Fibroblast of skin of right quadriceps (primary cell): ENCODE data around the gene LDLRAD4.
"Not testable (repeated sequence)": the region's sequence is repeated elsewhere in the genome, so short reads cannot be mapped to it uniquely, and the experiment has no call there.

Experiments
- DNase-seq: peaks from one replicate; pipeline ENCODE4 v3.0.0-alpha.2; 2013

LDLRAD4 gene

DNA sequence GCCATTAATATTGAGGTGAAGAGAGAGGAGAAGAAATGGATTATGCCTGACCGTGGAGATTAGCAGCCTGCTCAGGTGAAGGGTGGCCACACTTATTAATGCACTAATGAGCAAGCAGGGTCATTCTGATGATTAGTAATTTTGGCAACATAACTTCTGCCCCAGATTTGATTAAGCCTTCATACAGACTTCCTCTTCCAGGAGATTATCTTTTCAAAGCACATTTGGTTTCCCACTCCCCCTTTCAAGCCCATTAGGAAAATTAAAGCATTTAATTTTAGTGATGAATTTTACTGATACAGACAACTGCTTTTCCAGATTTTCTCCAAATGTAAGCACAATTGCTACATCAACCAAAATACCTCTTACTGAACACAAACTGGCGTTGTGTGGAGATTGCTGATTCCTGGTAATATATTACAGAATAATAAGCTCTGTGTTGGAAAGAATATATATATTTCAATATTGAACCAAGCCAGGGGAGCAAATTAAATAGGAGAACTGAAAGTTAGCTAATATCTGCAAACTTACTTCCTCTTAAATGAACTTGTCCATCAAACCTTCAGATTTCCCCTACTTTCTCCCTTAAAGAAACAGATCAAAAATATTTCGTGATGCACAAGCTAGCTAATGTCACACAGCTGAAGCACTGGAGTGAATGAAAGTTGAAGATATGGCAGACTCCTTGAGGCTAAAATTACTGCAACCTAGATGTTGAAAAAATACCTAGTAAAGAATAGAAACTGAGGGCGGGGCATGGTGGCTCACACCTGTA, 367.0 kb downstream of the LDLRAD4 start:
- DNase-seq, result no peak

DNA sequence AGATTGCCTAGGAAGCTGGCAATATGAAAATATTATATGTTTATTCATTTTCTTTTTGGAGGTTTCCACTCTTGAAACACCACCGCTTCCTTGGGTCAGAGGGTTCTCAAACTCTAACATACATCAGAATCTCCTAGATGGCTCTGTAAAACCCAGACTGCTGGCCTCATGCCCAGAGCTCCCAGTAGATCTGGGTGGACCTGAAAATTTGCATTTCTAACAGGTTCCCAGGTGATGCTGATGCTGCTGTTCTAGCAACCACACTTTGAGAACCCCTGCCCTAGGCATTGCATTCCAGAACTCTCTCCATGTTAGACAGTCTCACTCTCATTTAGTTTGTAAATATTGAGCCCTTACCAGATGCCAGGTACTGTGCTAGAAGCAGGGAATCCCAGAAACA, 368.4 kb downstream of the LDLRAD4 start:
- DNase-seq, result no peak

DNA sequence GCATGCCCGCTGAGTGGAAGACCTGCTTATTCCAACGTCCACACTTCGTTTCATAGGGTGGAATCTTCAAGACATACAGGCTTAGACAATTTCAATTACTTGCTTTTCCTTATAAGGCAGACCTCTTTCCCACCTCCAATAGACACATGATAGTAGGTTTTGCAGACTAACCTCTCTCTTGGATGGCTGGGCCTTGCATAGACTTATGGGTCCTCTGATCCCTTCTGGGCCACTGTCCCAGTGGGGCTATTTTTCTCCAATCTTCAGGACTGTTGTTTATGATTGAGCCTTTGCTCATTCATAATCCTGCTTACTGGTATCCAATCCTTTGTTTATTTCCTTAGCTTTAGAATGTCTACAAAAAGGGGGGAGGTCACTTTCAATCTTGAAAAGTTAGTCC, 368.9 kb downstream of the LDLRAD4 start:
- DNase-seq, result no peak

DNA sequence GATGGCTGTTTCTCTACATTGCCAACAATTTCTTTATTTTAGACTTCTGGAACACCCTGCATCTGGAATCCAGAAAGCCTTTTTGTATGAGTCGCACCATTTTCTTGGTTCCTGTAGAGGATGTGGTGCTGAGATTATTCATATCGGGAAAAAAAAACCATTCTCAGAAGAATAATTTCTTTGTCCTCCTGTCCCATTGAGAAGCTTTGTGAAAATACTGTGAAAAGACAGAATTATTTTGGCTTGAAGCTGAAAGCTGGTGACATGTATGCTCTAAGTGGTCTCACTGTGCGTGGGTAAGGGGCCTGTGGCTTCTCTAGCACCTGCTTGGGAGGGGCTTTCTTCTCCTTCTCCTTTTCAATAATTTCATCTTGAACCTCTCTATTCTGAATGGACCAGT, 369.4 kb downstream of the LDLRAD4 start:
- no peak for DNase-seq

DNA sequence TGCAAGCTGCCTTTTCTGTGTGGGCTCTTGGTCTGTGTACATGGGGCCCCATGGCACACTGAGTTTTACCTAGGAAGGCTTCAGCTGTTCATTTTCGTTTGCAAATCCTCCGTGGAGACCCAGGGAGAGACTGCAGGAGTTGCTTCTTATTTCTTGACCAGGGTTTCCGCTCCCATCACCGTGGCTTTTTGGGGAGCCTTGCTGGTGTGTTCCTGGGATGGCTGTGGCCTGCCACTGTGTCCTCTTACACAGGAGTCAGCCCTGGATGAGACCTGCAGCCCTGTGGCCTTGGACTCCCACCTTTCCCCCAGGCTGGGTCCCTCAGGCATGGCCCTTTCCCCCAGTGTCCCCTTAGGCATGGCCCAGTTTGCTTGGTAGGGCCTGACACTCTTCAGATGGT, 370.8 kb downstream of the LDLRAD4 start:
- DNase-seq, result no peak

DNA sequence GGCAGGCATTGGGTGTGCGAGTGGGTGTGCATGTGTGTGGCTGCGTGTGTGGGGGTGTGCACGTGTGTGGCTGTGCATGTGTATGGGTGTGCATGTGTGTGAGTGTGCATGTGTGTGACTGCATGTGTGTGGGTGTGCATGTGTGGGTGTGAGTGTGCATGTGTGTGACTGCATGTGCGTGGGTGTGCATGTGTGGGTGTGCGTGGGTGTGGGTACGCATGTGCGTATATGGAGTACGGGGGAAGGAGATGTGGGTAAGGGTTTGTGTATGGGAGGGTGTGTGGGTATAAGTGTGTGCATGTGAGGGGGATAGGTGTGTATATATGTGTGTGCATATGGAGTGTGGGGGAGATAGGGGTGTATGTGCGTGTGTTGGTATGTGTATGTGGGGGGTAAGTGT, 371.4 kb downstream of the LDLRAD4 start:
- DNase-seq, result no peak

DNA sequence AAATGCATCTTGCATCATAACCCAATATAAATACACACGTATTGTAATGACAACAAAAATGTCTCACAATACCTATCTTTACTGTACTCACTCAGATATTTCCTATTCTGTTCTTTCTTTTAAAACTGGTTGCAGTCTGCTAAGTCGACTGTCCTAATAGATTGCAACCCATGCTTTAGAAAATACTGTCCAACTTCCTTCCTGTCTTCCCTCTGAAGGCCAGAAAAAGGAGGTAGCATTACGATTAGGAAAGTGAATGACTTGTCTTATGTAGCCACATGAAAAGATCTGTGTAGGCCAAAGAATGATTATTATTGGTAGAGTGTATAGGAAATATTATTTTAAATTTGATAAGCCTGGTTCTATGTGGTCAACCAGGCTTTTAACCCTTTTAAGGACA, 373.7 kb downstream of the LDLRAD4 start:
- no peak for DNase-seq

DNA sequence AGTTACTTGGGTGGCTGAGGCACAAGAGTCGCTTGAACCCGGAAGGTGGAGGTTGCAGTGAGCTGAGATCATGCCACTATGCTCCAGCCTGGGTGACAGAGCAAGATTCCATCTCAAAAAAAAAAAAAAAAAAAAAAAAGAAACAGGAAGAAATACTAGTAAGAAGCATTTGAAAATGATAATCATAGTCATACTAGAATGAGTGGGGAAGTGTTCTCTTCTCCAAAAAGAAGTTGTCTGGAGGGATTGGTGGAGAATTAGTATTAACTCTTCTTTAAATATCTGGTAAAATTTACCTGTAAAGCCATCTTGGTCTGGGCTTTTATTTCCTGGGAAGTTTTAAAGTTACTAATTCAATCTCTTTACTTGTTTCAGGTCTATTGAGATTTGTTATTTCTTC, 376.0 kb downstream of the LDLRAD4 start:
- DNase-seq, result no peak

DNA sequence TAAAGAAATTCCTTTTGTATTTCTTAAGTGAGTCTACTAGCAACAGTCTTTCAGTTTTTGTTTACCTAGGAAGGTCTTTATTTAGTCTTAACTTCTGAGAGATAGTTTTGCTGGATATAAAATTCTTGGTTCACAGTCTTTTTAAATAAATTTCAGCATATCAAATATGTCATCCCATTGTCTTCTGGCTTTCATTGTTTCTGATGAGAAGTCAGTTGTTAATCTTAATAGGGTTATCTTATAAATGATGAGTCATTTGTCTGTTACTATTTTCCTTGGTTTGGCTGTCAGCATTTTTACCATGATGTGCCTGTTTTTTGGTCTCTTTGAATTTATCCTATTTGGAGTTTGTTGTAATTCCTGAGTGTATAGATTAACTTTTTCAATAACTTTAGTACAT, 378.5 kb downstream of the LDLRAD4 start:
- DNase-seq, result no peak

DNA sequence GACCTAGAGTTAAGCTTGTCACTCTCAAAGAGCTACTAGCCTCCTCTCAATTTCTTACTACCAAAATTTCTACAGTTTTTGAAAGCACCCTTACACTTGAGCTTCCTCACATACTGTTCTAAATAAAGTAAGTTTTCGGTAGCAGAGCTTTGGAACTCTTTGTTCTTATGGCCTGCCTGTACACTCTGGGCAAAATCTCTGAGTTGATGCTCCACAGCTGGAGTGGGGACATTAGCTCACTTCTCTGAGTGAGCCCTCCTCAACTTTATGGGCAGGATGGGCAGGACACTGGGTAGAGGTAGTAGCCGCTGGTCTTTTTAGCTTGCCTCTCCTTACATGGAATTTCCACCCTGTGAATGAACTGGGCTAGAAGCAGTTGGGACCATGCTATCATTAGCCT, 380.0 kb downstream of the LDLRAD4 start:
- DNase-seq, result no peak

DNA sequence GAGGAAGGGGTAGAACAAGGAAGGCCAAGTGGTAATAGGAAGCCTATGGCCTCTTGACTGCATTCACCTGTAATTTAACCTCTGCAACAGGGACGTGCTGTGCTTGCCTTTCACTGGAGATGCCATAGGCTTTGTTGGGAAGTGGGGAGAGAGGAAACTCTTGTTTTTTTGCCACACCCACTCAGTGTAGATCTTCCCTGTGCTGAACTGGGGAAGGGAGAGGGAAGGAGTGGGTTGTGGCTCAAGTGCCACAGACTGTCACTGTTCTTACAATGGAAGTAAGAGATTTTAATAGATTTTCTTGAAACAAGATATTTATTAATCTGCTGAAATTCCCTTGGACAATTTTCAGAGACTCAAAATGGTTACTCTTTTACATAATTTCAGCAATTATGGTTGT, 380.5 kb downstream of the LDLRAD4 start:
- DNase-seq, result no peak

DNA sequence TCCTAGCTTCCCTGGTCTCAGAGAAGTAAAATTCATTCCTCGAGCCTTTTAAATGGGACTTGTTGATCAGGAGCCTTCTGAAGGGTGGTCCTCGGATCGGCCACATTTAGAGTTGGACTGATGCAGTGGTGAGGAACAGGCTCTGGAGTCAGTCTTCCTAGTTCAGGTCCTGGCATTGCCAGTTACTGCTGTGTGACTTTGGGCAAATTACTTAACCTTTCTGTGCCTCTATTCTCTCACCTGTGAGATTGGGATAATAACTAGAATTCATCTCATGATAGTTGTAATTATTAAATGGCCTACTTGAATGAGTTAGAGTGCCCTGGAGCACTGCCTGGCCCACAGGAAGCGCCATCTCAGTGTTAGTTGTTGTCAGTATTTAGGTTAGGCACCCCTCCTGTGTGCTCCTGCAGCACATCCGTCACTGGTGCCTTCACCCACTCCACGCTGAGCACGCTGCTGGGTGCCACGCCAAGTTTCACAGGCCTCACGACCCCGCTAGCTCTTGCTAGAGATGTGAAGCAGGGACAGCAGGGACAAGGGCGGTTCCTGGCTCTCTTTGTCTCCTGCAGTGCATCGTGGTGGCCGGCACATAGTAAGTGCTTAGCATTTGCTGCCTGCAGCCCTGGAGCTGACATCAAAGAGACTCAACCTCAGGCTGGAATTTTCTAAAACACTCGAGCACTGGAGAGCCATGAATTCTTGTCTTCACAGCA, 384.9 kb downstream of the LDLRAD4 start:
- DNase-seq, result no peak

DNA sequence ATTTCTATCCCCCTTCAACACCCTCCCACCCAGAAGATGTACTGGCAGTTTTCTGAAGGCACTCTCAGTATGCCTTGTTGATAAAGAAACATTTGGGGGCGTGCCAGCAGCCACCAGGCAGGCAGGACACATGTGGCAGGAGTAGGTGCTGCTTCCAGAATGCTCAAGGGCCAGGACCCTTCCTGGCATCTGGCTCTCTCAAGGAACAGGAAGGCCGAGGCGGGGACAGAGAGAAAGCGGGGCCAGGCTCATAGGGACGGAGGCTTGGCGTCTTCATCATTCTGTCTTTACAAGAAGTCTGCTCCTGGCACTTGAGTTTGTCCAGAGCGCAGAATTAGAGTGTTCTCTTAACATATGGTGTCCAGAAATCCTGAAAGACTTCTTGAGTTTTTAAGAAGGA, 386.2 kb downstream of the LDLRAD4 start:
- DNase-seq, result no peak

DNA sequence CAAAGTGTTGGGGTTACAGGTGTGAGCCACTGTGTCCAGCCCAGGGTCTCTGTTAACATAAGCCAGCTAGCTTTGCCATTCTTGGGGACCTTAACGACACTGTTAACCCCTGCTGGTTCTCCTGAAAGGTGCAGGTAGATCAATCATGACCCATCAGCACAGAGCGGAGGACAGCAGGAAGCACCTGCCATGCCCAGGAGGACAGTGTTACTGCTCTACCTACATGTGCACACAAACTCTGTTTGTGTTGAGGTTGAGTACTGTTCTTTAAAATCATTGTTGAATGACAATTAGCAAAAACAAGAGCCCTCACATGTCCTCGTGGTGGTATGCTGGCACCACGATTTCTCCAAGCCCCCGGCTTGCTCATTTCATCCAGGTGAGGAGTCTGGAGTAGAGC, 386.9 kb downstream of the LDLRAD4 start:
- DNase-seq, result no peak

DNA sequence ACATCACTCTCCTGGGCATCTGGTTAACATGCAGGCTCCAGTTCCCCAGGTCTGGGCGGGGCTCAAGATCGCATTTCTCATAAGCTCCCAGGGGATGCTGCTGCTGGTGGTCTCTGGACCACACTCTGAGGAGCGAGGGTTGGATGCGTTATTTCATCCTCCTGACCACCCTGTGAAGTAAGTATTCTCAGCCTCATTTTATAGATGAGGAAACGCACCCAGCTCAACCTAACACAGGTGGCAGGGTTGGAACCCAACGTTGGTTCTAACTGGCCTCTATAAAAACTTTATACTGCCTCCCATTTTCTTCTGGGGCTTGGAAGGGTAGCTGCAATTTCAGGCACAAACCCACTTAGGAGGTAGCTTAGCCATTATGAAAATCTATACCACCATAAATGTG, 387.3 kb downstream of the LDLRAD4 start:
- DNase-seq, result no peak

DNA sequence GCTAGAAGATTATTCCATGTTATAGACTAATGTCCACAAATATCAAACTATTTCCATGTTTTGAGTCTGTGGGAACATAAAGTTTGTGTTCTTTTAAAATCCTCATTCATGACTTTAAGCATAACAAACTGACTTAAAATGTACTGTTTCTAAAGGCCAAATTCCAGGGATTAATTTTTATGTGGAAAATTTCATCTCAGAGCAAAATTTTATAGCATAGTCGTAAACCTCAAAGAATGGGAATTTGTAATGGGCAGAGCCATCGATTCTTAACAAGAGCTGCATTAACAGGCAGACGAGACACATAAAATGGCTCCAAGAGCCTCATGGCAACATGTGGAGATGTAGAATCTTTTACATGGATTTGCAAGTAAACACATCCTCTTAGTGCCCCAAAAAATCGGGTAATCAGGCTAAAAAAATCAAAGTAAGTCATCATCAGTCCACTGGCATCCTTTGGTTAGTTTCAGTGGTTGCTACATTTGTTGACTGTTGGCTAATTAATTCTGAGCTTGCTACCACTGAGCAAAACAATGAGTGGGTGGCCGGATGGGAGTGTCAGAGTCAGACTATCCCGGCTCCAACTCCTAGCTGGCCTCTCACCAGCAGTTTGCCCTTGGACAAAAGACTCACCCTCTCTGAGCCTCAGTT, 388.2 kb downstream of the LDLRAD4 start:
- DNase-seq, result no peak

DNA sequence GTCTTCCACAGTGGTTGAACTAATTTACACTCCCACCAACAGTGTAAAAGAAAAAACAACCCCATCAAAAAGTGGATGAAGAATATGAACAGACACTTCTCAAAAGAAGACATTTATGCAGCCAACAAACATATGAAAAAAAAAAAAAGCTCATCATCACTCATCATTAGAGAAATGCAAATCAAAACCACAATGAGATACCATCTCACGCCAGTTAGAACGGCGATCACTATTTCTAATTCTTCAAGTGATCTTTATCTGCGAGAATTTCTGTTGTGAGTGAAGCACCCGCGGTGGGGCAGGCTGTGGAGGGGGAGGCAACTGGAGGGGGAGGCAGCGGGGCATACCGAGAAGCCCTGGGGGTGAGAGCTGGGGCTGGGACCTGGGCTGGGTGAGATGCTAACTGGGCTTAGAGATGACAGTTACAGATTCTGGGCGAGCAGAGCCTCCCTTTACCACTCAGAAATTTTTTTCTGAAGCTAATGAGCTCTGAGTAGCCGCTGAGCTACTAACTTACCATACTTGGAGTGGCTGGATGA, 389.5 kb downstream of the LDLRAD4 start:
- DNase-seq, result not testable (repeated sequence)

DNA sequence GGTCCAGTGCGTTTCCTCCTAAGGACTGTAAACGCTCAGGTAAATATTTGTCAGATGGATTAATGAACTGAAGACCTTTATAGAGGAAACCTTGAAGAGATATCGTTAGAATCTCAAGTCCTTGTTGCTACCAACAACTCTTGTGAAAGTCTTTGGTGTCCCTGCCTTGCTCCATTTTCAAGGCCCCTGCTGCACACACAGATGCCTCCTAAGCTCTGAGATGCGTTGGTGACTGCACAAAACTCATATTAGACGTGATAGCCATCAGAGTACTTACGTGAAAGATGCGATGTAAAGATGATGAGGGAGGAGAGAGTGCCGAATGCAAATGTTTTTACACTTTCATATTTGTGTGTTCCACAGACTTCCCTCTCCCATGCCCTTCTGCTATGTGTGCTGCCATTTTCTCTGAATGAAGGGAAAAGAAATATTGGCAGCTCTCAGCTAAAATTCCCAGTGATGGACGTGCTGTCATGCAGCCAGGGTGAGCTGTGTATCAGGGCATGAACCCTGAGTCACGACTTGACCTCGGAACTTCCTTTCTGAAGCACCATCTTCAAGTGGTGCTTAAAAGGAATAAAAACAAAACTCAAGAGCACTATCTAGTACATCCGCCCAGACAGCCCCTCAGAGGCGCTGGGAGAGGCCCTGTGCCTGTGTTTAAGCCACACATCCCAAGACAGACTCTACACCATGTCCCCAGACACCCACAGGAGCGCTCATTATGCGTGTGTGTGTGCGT, 390.4 kb downstream of the LDLRAD4 start:
- DNase-seq, result no peak

DNA sequence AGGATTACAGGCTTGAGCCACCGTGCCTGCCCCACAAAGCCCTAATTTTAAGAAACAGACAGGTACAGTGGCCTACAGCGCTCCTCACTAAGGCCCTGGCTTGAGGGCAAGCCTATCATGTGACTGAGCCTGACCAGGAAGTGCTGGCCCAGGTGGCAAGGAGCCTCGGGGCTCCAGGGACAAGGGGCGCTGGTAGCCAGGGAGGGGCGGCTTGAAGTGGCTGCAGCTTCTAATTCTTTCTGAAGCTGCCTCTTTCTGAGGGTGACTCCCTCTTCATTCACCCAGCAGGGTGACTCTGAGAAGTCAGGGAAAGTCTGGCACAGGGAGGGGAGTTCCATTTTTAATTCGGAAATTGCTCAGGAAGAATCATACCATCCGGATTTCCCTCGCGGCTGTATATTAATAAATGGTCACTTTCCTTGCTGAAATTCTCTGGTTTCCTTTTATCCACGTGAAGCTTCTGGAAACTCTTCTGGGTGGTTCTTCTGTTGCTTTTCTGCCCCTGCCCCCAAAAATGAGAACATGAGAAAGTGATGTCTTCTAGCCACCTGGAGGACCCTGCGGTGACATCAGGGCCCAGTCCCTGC, 392.1 kb downstream of the LDLRAD4 start:
- no peak for DNase-seq

DNA sequence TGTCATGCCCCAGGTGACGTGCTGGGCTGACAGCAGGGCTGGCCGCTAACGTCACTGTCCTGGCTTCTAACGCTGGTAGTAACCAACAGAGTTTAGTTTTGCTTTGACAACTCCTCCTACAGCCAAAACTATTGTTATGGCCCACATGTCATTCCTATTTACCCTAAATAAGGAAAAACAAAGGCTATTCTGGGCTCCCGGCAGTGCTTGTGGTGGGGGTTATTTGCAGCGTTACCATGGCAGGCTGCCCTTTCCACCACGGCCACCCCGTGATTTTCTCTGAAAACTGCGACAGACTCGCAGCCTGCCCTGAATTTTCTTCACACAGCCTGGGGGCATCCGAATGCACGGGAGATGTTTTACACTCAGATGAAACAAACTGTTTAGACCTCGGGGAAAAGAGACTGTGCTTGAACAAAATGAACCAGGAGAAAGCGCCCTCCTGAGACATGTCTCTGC, 392.6 kb downstream of the LDLRAD4 start:
- no peak for DNase-seq

DNA sequence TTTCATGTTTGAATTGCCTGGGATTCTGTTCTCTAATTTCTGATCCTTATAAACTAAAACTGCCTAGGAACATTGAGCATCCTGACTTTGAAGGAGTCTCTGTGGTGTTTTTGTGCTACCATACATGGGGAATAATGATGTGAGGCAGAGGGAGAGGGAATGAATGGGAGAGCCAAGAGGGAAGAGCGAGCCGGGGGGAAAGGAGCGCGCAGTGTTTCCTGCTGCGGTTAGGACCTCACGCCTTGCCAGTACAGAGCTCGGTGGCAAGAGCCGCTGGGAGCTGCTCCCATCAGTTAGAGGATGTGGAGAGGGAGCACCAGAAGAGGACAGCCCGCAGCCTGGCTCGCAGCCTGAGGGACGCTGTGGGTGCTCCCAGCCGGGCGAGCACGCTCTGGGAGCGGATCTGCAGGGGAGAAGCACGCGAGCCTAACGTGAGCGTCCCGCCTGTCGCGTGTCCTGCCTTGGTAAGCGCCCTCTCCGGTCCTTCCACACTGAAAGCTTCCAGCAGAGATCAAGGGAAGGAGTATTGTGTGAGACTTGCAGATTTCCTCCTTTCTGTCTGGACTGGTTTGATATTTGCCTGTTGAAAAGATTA, 393.1 kb downstream of the LDLRAD4 start:
- peak; percentile 27 for DNase-seq
